ENCODE results near the gene HNRNPA3. TPM values are rescaled to one million over a fixed set of nuclear protein-coding genes. Genes with fewer than 3 reads are reported as not detected.

The HNRNPA3 gene
- total and polyA plus RNA-seq, 2 of the 13 experiments (the other 11 are each of a cell fraction or from before 2014, with no cell fraction given): 73.3 to 97.7 TPM

GRCh38 chr2:177165721-177166711 is 46.6 kb upstream of the HNRNPA3 start (continued):
- no peak for TF ChIP-seq DNMT3B (CRISPR knock-in tag; conservative IDR thresholded peaks at IDR 0.05)
- no peak for TF ChIP-seq ZEB1 (IDR thresholded peaks at IDR 0.05; ENCODE audit: insufficient replicate concordance, low read depth)
- TF ChIP-seq ZNF652 (CRISPR knock-in tag; IDR thresholded peaks at IDR 0.05; ENCODE audit: borderline replicate concordance, low read depth): no peak
- TF ChIP-seq THRA (CRISPR knock-in tag; IDR thresholded peaks at IDR 0.05; ENCODE audit: borderline replicate concordance): peak; percentile 30; the same call in 1 of the 2 replicates
- TF ChIP-seq ZNF891 (CRISPR knock-in tag; IDR thresholded peaks at IDR 0.05): no peak
- no peak for TF ChIP-seq CAMTA2 (CRISPR knock-in tag; IDR thresholded peaks at IDR 0.05; ENCODE audit: borderline replicate concordance)
- TF ChIP-seq AHR (CRISPR knock-in tag; IDR thresholded peaks at IDR 0.05): no peak; the same call in 1 of the 2 replicates
- no peak for TF ChIP-seq NFE2L2 (IDR thresholded peaks at IDR 0.05; ENCODE audit: low read length)
- peak; percentile 74; the same call in 1 of the 2 replicates for TF ChIP-seq ARID3A (IDR thresholded peaks at IDR 0.05; ENCODE audit: low read depth, low read length)
- TF ChIP-seq MED8 (CRISPR knock-in tag; IDR thresholded peaks at IDR 0.05; ENCODE audit: insufficient replicate concordance): no peak
- TF ChIP-seq CREM (IDR thresholded peaks at IDR 0.05): no peak
- no peak for TF ChIP-seq CREM (CRISPR knock-in tag; IDR thresholded peaks at IDR 0.05)
- TF ChIP-seq MYC (CRISPR knock-in tag; IDR thresholded peaks at IDR 0.05; ENCODE audit: borderline replicate concordance): no peak
- no peak for TF ChIP-seq MLXIP (CRISPR knock-in tag; IDR thresholded peaks at IDR 0.05; ENCODE audit: borderline replicate concordance)
- peak; percentile 64; the same call in 1 of the 2 replicates for TF ChIP-seq YEATS4 (CRISPR knock-in tag; IDR thresholded peaks at IDR 0.05; ENCODE audit: borderline replicate concordance)
- TF ChIP-seq ZBTB4 (CRISPR knock-in tag; IDR thresholded peaks at IDR 0.05; ENCODE audit: borderline replicate concordance): no peak
- TF ChIP-seq ZNF768 (CRISPR knock-in tag; IDR thresholded peaks at IDR 0.05): no peak
- no peak for TF ChIP-seq ZNF333 (CRISPR knock-in tag; IDR thresholded peaks at IDR 0.05; ENCODE audit: borderline replicate concordance)

Data from HepG2 (cell line).